ENCODE measurements around the gene BMP3.
A peak's percentile ranks its signal among the peaks of the same experiment; 100 is the strongest.

Gene BMP3

DNA sequence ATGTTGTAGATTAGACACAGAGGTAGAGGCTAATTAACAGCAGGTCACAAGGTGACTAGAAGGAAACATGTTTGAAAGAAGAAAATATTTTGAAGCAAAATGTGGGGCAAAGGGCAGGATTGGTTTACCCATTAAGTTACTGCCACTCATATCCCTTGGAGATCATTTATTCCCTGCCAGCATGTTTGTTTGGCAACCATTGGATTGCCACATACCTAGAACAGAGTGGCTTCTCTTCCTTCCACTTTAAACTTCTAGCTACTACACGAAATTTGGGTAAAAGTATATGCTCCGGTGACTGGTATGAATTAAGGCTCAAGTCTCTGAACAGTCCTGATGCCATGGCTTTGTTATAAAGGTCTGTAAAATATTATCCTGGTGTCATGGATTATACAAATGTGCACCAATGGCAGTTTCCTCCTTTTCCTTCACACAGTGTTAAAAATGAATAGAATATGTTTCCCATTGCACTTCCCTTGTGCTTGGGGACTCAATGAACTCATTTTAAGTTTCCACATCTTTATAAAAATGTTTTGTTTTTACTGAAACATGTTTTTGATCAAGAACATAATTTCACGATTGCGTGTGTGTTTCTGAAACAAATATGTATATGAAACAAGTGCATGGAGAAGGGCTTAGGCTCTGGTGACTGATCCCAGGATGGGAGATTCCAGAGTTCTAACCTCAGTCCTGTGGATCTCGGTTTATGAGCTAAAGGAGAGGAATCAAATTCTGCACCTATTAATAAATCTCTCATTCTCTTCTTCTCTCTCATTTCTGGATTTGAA, 12.3 kb downstream of the BMP3 start:
- no peak for DNase-seq

- DNase-seq = no peak
Measured at GRCh38 chr4:81049330-81049729, 18.8 kb downstream of the BMP3 start.

GRCh38 chr4:81049907-81050306, 19.4 kb downstream of the BMP3 start:
- no peak for DNase-seq

DNA sequence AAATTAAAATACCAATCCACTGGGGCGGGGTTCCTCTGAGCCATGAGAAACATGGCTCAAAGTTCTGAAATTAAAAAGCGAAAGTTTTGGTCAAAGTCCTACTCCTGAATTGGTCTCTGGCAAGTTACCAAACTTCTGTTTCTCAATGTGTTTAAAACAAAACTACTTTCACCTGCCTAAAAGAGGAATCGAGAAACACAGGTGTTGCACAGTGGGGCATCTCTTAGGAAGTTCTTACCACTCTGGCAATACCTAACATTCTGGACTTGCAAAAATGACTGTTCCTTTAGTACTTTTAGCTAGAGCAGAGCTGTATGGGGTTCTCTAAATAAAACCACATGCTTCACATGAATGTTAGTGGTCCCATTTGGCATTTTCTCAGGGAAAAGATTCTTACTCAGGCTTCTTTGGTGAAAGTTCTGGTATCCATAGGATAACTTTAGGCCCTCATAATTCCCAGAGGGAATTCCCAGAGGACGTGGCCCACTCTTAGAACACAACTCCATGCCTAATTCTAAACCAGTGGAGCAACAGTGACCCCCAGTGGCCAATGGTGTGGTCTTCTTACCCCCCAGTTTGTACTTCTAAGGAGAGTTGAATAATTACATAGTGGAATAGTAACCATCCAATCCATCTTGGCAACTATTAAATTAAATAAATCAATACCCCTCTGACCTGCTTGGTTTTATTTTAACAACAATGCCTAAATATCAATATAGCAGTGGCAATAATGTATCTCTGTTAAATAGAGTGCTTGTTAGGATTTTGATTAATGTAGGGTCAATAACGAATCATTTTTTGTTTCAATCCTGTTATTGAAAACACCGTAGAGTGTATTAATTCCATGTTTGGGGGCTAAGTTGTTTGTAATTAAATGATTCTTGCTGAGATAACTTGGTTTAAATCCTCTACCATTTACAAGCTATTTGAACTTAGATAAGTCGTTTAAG, 21.9 kb downstream of the BMP3 start:
- peak; percentile 52 to 61 for DNase-seq

DNA sequence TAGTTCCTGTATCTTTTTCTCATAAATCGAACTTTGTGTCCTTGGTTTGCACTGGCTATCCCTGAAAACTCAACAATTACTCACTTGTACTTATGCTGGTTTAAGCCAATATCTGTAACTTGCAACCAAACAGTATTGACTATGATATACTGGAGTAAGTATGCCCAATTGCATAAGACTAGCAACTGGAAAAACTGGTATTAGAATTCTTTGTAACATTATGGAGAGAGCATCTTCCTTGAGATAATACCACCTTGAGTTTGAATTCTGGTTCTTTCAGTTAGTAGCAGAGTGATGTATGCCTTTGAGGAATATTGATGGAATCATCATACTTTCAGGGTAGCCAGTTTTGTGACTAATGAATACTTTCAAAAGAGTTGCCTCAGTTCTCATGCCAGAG, 28.1 kb downstream of the BMP3 start:
- no peak for DNase-seq

- DNase-seq = no peak
Measured at GRCh38 chr4:81060587-81061343, 30.3 kb downstream of the BMP3 start.

- DNase-seq = no peak
Measured at GRCh38 chr4:81061344-81061730, 30.8 kb downstream of the BMP3 start.

GRCh38 chr4:81062001-81062400, 31.5 kb downstream of the BMP3 start:
- DNase-seq = no peak

DNA sequence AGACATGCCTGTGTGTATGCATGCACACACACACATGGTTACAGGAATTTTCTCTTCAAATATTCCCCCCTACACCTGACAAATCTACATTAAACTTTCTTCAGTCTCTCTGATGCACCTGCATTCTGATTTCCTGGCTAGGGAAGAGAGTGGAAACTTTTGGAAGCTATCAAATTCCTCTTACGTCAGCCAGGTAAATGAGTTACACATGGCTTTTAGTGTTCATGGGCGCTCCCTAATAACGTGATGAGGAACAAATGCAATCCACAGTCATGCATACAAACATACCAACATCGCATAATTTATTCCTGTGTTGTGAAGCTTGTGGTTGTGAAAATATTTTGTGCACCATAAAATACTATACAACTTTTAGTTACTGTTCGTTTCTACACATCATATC, 34.9 kb downstream of the BMP3 start:
- no peak for DNase-seq

GRCh38 chr4:81069706-81070331, 39.3 kb downstream of the BMP3 start:
- DNase-seq = peak; percentile 43 to 64

GRCh38 chr4:81071013-81071412, 40.5 kb downstream of the BMP3 start:
- no peak for DNase-seq

DNA sequence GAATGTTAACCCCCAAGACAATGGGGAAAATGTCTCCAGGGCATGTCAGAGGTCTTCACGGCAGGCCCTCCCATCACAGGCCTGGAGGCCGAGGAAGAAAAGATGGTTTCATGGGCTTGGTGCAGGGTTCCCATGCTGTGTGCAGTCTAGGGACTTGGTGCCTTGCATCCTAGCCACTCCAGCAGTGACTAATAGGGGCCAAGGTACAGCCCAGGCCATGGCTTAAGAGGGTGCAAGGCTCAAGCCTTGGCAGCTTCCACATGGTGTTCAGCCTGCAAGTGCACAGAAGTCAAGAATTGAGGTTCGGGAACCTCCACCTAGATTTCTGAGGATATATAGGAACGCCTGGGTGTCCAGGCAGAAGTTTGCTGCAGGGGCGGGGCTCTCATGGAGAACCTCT, 50.6 kb downstream of the BMP3 start:
- no peak for DNase-seq

GRCh38 chr4:81084029-81084428, 53.5 kb downstream of the BMP3 start:
- DNase-seq = no peak

GRCh38 chr4:81084634-81085033, 54.1 kb downstream of the BMP3 start:
- no peak for DNase-seq

GRCh38 chr4:81085291-81085690, 54.8 kb downstream of the BMP3 start:
- no peak for DNase-seq

DNA sequence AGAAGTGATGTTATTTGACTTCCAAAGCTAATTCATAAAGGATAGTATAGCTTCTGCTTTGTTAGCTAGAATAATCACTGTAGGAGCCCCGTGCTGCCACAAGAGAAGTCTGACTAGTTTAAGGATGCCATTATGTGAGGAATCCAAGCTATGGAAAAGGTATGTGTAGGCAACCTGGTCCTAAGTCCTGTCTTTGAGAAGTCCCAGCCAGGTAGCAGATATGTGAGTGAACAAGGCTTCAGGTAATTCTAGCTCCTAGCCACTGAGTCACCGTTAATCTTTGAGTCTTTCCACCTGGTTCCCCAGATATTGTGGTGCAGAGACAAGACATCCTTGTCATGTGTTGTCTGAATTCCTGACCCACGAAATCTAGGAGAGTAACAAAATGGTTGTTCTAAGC, 55.5 kb downstream of the BMP3 start:
- DNase-seq = no peak

DNA sequence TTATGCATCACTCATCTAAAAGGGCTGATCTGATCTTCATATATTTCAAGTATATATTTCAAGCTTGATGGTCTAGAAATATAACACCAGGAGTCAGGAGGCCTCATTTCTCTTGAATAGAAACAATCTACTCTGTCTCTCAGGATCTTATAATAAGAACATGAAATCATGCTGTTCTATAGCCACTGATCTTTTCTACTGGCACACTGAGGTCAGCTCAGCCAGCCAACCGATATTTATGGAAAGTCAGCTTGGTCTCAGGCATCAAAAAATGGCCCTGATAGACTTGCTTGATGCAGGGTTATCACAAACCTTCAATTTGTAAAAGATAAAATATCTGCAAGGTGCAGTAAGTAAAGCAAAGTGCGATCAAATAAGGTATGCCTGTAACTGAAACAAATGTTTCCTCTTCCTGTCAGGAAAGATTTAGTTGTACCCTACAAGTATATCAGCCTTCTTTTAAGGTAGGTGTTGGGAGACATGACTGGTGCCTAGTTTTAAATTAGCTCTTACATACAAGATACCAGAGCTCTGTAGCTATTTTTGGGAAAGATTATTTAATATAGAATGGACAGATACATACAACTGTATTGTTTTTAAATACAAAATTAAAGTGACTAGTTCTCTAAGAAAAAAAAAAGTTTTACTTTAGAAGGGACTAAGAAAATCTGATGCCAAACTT, 63.4 kb downstream of the BMP3 start:
- no peak for DNase-seq

GRCh38 chr4:81095389-81095788, 64.9 kb downstream of the BMP3 start:
- no peak for DNase-seq

DNA sequence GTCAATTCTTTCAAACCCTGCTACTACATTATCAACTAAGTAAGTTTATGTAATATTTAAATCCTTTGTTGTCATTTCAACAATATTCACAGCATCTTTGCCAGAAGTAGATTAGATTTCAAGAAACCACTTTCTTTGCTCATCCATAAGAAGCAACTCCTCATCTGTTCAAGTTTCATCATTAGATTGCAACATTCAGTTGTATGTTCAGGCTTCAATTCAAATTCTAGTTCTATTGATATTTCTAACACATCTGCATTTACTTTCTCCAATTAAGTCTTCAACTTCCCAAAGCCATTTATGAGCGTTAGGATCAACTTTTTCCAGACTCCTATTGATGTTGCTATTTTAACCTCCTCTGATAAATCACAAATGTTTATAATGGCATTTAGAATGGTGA, 66.1 kb downstream of the BMP3 start:
- no peak for DNase-seq

GRCh38 chr4:81102107-81102506, 71.6 kb downstream of the BMP3 start:
- no peak for DNase-seq

DNA sequence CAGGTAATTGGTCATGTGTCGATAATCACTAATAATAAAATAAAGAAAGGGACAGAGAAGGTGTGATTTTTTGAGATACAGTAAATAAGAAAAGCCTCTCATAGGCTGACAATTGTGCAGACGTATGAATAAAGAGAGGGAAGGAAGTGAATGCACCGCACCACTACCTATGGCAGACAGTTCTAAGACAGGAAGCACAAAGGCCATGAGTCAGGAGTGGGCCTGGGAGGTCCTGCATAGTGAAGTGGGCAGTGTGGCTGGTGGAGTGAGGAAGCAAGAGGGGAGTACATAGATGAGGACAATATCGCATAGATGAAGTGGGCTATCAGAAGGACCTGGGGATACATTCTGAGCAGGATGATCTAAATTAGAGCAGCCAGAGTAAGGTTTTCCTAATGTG, 75.6 kb downstream of the BMP3 start:
- no peak for DNase-seq

All from activated CD4-positive, alpha-beta T cell treated with anti-CD3 and anti-CD28 coated beads, Interleukin-2, amount 50 U/mL, for 48 hours (primary cell).